GM19455 (cell line): Measurements from ENCODE around the gene DENND5A.
"Not testable (repeated sequence)": the region's sequence is repeated elsewhere in the genome, so short reads cannot be mapped to it uniquely, and the experiment has no call there.

Source experiments
- ATAC-seq: cut with Tn5 transposase; IDR thresholded peaks from one replicate; pipeline ENCODE4 v1.9.1; 2021; ENCODE audit not compliant: unreplicated experiment

Gene DENND5A

DNA sequence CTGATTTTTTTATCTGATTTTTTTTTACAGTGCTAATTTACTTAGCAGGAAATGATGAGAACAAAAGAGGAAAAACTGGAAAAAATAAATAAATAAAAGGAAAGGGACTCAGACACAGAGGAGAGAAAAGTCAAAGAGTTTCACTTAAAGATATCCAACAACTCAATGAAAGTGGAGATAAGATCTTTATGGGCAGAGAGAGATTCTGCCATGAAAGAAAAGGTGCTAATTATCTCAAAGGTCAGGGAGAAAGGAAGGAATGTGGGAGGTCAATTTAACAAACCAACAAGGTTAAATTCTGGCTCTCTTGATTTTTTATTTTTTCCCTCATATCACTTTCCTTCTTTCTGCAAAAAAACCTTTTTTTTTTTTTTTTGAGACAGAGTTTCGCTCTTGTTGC lies 86.0 kb downstream of the DENND5A start:
- no peak for ATAC-seq

DNA sequence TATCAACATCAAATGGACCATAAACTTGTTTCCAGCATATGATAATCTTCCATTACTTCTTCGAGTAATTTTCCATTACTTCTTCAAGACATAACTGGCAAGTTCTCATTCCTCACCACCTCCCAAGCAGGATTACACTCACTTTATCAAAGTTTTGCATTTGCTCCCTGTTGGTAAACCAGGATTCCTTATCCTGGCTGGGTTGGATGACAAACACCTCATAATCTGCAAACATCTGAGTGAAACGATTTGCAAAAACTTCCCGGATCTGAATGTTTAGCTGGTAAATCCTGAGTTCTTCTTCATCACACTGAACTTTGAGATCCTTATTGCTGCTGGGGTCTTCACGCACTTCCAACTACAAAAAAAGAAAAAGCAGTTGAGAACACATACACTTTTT lies 86.4 kb downstream of the DENND5A start:
- no peak for ATAC-seq

DNA sequence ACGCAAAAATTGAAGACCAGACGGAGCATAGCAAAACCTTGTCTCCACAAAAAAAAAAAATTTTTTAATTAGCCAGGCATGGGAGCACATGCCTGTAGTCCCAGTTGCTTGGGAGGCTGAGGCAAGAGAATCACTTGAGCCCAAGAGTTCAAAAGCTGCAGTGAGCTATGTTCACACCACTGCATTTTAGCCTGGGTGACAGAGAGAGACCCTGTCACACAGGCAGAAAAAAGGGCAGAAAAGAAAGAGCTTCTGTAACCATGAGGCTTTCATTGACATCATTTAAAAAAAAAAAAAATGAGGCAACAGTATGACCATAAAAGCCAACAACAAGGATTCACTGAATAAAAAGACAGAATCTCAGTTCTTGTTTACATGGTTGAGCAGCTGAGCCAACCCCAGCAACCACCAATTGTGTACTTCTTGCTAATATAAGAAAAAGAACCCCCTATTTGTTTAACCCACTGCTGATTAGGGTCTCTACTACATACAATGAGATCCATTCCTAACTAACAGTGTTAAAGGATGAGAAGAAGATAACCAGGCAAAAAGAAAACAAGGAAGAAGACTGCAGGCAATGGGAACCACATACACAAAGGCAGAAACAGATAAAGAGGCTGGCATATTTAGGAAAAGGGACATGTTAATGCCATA lies 87.6 kb downstream of the DENND5A start:
- no peak for ATAC-seq

DNA sequence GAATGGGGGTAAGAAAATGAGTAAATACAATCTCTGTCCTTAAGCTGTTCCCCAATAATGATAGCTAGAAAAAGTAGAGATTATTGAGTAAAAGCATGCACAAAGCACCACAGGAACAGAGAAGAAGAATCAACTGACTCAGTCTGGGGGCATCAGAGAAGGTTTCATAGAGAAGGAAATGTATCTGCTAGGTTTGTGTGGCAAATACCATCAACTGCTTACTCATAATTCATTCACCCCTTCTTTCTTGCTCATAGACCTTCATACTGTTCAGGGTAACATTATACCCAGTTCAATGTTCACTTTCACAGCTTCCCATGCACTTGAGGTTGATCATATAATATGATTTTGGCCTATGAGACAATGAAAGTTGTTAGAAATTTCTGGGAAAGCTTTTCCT lies 88.6 kb downstream of the DENND5A start:
- ATAC-seq = no peak

DNA sequence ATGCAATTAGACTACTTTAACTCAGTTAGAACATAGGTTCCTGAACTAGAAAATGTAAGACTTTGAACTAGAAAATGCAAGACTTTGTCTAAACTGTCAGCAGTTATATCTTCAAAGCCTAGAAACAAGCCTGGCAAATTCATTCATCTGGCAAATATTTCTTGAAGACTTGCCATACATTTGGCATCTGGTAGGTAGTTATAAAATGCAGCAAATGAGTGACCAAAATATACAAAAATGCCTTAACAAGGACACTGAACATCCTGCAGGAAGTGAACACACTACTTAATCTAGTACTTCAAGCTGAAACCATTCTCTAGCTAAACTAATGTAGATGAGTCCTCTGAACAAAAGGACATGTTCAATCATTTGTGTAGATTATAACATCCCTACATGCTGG lies 89.0 kb downstream of the DENND5A start:
- no peak for ATAC-seq

DNA sequence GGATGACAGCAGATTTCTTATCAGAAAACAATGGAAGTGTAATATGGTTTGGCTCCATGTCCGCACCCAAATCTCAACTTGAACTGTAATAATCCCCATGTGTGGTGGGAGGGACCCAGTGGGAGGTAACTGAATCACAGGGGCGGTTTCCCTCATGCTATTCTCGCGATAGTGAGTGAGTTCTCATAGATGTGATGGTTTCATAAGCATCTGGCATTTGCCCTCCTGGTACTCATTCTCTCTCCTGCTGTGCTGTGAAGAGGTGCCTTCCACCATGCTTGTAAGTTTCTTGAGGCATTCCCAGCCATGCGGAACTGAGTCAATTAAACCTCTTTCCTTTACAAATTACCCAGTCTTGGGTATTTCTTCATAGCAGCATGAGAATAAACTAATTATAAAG lies 92.8 kb downstream of the DENND5A start:
- ATAC-seq = no peak

DNA sequence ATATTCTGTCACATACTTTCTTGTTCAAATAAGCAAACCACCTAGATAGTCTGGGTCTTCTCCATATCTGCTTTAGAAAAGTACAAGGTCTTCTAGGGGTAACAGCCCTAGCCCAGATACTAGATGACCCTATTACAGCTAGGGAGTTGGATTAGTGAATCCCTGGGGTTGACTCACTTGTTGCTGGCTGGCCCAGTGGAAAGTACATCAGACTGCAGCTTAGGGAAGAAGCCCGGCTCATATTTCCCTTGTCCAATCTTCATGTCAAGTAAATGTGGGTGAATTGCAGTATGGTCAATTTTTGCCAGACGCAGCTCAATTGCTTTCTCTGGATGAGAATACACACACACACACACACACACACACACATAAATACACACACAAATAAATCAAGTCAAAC lies 94.7 kb downstream of the DENND5A start:
- no peak for ATAC-seq

DNA sequence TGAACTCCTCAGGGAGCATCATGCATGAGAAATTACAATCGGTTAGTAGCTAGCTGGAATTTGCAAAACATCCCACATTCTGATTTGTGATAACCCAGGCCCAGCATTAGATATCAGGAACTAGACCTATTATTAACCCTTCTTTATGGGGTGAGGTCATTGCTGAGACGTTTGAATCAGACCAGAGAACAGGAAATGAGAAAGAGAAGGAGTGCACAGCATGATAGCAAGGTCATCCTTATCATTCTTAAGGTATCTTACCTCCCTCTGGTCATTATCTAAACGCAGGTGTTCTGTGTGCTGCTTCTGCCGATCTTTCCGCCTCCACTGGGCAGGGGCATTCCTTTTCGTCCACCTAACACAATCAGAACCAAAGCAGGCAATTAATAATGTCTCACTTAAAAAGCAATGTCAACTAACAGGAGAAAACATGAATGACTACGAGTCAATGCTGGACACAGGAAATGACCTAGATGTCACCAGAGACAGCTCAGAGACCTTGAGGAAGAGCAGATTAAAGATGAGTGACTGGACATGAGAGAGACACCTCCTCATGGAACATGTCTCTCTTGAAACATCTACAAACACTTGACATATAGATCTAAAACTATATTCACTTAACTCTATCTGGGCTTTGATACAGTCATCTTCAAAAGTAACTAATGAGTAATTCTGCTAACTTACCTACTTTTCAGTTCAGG lies 95.4 kb downstream of the DENND5A start:
- ATAC-seq = no peak

DNA sequence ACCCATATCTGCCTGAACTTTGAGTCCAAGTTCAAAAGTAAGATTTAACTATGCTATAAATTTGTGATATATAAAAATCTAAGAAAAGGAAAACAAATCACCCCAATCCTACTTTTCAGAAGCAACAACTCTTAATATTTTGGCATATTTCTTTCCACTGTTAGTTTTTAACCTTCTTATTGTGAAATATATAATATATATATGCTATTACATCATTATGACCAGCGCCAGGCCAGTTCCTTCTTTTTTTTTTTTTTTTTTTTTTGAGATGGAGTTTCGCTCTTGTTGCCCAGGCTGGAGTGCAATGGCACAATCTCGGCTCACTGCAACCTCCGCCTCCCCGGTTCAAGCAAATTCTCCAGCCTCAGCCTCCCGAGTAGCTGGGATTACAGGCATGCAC lies 103.2 kb downstream of the DENND5A start:
- not testable (repeated sequence) for ATAC-seq

DNA sequence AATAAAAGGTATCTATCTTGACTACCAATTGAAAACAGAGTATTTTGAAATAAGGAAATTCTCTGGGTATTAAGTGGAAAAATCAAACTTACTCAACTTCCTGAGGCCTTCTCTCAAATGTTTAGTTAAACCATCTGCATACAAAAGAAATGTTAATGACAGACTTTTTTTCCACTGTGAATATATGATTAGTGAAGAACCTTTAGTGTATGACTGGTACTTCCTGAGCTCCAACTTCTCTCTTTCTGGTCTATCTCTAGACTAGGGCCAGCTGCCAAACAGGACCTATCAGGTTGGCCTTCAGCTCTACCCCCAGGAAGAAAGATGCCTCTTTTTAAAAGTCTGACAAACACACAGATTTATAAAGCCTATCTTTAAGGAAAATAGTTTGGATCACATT lies 105.0 kb downstream of the DENND5A start:
- ATAC-seq = no peak

DNA sequence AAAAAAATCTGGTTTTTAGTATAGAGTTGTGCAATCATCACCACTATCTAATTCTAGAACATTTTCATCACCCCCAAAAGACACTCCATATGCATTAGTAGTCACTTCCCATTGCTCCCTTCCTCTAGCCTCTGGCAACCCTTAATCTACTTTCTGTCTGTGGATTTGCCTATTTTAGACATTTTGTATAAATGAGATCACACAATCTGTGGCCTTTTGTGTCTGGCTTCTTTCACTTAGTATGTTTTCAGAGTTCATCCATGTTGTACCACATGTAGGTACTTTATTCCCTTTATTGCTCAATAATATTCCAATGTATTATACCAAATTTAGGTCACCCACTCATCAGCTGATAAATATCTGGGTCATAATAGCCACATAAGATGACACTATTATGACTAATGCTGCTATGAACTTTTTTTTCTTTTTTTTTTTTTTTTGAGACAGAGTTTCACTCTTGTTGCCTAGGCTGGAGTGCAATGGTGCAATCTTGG lies 106.2 kb downstream of the DENND5A start:
- no peak for ATAC-seq

DNA sequence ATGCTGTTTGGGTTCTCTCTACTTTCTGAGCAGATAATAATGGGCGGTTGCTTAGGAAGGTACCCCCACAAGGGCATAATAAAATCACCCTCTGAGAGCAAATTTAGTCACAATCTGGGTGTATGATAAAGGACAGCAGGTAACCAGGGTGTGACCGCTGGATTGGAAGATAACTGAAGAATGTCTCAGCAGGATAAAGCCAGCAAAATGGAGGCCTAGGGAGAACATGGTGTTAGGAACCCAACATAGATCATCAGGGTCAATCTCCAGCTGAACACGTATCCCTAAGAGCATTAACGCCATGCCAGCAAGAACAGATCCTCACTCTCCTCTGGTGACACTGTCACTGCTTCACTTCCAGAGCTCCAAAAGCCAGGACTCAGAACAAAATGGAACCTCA lies 109.2 kb downstream of the DENND5A start:
- no peak for ATAC-seq

DNA sequence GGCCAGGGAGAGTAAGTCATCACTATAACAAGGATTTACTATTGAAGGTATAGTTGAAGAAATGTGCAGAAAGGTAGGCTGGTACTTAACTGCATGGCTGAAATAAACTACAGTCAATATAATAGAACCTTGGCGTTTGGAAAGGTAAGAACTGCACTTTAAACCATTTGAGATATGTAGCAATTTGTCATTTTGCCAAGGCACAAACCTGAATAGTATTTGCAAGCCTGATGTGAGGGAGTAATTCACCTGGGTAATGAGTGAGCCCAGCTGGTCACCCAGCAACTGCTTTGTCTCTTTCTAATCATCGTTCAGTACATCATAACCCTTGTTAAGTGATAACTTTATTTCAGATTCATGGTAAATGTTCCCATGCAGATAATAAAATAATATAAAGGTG lies 111.5 kb downstream of the DENND5A start:
- no peak for ATAC-seq

DNA sequence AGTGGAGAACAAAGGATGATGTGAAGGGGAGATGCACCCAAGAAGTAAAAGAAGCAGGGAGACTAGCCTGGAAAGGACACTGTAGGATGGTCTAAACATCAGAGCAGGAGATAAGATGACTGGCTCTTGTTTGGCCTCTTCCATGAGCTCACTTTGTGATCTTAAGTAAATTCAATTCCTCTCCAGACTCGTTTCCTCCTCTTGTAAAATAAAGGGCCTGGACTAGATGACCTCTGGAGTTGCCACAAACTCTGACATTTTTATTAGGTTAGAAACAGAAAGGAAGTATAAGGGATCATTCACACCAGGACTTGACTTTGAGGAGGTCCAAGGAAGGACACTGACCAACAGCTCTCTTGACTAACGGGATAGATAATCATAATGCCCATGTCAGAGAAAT lies 113.5 kb downstream of the DENND5A start:
- no peak for ATAC-seq

DNA sequence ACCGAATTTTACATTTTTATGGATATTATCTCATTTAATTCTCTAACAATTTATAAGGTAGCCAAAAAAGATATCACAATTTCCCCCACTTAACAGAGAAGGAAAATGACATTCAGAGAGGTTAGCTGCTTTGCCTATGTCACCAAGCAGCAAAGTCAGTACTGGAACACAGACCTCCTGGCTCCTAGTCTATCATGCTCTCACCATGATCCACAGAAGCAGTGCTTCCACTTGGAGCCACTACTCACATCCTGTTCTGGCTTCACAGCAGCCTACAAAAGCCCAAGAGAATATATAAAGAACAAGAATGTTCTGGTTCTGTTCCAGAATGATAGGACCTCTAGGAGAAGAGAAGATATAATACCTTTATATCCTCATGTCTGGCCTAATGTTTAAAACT lies 114.2 kb downstream of the DENND5A start:
- ATAC-seq = no peak

DNA sequence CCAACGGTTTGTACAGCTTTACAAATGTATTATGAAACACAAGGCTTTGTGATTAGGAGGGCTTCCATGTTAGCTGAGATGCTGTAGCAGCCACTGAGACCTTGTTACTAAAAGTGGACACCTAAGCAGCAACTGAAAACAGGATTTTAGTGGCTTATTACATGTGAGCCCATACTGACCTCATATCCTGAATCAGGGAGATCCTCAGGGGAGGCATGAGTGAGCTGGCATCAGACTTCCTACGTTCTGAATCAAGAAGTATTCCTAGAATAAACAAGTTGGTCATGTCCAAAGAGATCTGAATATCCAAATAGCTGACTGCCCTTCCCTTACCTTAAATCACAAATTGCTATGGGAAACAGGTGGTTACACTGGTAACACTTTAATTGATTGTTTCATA lies 114.6 kb downstream of the DENND5A start:
- no peak for ATAC-seq

DNA sequence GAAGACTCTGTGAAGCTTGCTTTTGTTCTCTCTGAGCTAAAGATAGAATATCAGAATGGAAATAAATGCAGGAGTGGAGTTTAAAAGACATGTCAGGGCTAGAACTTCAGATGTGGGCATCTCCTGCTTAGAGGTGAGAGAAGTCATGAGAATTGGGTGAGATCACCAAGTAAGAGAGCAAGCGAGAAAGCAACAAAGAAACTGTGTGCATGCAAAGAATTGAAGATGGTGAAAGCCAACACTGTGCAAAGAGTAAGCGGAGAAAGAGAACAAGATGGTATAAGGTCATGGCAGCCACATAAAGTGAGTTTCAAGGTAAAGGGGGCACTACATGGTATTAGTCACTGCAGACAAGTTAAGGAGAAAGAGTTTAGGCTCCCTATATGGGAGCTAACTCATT lies 116.4 kb downstream of the DENND5A start:
- no peak for ATAC-seq

DNA sequence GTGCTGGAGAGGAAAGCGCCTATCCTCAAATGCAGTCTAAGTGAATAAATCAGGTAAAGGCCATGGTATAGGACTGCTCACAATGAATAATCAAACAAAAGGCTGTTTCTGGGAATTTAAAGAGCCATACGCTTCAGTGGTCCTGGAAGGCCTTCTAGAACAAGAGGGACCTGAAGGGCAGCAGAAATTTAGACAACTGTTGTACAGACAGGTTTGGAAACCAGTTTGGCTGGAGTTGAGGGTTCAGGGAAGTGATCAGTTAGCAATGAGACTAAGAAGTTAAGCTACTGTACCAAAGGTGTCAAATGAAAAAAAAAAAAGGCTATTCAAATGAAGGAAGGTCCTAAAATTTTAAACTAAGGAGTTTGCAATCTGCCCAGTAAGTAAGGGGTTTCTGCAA lies 117.1 kb downstream of the DENND5A start:
- no peak for ATAC-seq

DNA sequence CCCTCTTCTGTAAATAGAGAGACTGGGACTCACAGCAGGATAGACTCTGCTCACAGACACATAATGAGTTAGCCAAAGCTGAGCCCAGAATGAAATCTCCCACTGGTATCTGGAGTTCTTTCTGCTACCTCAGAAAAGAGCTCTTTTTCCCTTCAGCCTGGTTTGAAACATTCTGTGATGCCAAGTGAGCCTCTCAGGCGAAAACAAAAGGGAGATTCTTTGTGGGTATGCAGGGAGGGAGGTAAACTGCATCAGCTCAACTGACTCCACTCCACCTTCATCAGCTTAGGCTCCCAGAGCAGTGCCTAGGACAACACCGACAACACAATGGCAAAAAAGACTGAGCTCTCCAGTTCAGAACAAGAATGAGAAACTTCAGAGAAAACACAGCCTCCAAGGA lies 118.7 kb downstream of the DENND5A start:
- ATAC-seq = no peak

DNA sequence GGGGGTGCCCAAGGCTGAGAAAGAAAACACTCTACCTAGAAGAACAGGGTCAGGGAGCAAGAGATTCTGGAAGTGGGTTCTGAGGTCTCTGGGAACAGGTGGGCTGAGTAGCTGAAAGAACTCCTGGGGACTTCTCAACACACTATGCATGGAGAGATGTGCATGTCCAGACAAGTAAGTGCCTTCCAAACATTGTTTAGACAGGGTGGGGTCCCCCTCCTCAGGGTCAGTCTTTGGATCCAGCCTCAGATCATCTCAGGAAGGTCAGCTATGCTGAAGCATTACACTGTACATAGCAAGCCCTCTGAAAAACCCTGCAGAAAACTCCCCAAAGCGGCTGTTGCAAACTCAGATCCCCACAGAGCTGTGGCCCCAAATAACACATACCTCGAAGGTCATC lies 119.9 kb downstream of the DENND5A start:
- ATAC-seq = no peak

DNA sequence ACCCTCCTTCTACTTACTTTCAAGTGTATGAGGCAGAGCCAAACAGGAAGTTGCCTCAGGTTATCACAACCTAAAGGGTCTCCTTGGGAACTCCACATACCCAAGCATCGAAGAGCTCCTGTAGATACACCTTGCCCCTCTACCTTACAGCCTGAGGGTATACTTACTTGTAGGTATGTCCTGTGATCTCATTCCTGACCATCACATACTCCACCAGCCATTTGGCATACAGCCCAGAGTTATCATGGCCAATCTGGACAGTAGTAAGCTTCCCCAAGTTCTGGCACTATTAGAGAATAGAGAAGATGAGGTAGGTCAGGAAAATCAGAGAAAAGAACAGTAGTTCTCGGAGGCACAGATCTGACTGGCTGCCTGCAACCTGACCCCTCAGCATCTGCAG lies 120.3 kb downstream of the DENND5A start:
- ATAC-seq = no peak

DNA sequence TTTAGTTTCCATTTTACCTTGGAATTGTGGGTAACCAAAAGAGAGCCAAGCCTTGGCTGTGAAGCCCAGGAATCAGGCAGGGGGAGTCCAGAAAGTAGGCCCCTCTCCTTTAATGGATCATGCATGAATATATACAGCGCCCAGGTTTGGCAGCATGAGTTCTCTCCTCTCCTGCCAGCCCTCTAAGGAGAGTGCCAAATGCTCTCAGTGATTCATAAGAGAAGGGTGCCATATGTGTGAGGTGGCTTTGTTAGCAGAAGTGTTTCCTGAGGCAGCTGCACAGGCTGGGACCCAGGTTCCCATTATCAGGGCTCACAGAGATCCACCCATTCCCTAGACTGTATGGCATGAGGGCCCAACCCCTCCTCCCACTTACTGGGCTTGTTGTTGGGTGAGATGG lies 121.4 kb downstream of the DENND5A start:
- ATAC-seq = no peak

DNA sequence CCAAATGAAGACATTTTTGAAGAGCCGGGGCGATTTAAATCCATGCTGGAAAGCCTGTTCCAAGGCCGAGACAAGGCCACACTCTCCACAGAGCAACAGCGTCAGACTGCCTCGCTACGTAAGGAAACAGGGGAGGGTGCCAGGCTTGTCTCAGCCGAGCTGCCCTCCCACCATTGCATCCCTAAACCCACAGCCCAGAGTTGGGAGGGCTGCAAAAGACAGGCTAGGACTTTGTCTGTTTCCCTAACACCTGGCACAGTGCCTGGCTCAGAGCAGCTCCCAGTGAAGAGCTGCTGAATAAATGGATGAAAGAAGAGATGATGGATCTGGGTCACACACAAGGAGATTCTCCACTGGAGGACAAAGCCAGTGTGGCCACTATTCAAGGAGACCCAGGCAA lies 122.4 kb downstream of the DENND5A start:
- no peak for ATAC-seq
